Activated T-helper 1 cell treated with Interleukin-2 at 50 U/mL for 16 hours (primary cell): ENCODE results near the gene APC2.
"Not testable (repeated sequence)": the region's sequence is repeated elsewhere in the genome, so short reads cannot be mapped to it uniquely, and the experiment has no call there.

ENCODE experiments used
- DNase-seq: peaks from one replicate; pipeline ENCODE4 v3.0.0-alpha.2; 2020; ENCODE audit warnings: low read depth

Gene APC2

DNA sequence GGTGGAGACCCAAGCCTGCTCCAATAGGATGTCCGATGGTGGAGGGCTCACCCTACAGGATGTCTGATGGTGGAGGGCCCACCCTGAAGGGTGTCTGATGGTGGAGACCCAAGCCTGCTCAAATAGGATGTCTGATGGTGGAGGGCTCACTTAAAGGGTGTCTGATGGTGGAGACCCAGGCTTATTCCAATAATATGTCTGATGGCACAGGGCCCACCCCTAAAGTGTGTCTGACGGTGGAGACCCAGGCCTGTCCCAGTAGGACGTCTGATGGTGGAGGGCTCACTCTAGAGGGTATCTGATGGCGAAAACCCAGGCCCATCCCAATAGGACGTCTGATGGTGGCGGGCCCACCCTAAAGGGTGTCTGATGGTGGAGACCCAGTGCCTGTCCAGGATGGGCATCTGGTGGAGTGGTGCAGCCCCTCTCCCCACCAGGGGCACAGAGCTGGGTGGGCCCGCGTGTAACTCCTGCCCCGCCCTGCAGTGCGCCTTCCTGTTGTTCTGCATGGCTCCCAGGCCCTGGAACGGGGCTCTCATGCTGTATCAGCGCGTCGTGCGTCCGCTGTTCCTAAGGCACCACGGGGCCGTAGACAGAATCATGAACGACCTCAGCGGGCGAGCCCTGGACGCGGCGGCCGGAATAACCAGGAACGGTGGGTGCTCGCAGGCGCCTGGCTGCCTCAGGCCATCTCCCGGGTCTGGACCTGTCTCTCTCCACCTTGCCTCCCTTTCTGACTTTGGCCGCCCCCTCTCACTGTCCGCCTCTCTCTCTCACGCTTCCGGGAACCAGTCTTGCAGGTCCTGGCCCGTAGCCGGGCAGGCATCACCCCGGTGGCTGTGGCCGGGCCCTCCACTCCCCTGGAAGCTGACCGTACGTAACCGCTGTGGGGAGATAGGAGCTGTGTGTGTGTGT lies 46.1 kb downstream of the APC2 start:
- no peak for DNase-seq

DNA sequence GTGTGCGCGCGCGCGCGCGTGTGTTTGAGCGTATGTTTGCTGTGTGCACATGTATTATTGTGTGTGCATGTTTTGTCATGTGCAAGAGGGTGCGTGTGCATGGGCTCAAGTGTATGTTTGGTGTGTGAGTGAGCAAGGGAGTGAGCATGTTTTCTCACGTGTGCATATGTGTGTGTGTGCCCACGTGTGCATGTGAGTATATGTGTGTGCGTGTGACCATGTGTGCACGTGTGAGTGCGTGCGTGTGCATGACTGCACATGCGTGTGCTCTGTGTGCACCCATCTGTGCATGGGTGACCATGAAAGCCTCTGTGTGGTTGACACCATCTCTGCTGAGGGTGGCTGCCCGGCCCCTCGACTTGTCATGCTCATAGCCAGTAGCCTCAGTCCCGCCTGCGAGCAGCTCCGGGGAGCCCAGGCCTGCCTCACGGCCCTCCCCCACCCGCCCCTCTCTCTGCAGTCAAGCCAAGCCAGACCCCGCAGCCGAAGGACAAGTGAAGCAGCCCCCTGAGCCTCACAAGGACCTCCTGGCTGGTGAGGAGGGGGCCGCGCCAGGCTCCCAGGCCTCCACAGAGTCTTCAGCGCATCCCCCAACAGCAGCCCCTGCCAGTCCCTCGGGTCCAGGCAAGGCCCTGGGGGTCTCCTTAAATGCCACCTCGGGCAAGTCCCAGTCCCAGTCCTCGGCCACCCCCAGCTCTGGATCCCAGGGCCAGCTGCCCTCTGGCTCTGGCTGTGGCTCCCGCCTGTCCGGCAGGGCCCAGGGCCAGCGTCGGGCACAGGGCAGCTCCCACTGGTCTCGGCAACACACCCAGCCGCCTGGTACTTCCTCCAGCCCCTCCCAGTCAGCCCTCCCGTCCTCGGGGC lies 47.0 kb downstream of the APC2 start:
- DNase-seq: no peak

DNA sequence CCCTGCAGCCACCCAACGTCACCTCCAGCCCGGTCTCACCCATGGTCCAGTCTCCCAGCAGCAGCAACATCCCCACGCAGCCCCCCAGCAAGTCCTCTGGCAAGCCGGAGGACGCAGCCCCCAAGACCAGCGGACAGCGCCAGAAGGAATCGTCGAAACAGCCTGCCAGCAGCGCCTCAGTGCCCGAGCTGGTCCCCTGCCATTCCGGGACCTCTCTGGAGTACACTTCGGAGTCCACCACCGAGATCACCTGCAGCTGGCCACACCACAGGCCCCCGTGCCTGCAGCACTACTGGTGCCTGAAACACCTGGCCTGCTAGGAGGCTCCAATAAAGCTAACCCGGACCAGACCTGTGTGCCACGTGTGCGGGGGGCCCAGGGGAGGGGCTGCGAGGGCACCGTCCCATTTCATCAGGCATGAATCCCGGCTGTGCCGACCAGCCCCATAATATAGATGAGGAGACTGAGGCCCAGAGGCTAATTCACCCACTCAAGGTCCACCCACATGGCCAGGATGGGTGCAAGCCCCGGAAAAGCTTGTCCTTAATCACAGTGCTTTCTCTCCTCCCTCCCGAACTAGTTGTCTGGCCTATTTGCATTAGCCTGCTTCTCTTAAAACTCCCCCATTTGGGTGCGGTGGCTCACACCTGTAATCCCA lies 47.8 kb downstream of the APC2 start:
- no peak for DNase-seq

GRCh38 chr19:1499231-1499630 lies 49.3 kb downstream of the APC2 start:
- DNase-seq: not testable (repeated sequence)

- DNase-seq: no peak
Measured at GRCh38 chr19:1501200-1501595, 51.3 kb downstream of the APC2 start.

- no peak for DNase-seq
Measured at GRCh38 chr19:1502433-1503088, 52.6 kb downstream of the APC2 start.

DNA sequence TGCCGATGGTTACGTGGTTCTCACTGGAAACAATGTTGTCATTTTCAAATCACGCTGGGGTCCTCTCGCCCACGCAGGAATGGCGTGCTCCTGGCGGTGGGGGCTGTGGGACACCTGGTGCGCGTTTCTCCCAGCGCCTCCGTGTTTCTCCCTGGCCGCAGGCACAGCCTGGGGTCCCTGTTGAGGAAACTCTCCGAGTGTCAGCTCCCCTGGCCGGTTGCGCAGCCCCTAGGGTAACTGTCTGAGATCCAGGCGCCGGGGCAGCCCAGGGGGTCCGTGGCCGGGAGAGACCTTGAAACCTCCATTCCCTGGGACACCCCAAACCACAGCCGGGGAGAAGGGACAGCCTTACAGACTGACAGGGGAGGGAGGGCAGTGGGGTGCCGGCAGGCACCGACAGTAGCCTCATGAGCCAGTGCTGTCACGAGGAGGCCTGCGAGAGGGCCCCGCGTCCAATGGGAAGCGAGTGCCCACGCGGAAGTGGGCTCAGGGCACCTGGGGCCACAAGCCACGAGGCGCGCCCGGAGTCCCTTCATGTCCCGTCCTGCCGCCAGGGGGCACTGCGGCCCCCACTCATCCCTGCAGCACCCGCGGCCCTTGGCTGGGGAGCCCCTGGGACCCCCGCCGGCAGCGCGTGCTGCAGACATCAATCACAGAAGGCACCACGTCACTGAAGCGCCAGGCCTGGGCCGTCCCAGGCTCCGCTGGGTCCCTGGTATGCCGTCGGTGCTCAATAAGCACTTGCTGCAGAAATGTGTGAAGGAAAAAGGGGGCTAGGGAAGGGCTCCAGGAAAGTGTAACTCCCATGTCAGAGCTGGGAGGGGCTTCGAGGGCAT lies 53.4 kb downstream of the APC2 start:
- peak; percentile 46 for DNase-seq

GRCh38 chr19:1503925-1504773 lies 54.2 kb downstream of the APC2 start:
- DNase-seq: no peak

- no peak for DNase-seq
Measured at GRCh38 chr19:1505012-1505411, 55.1 kb downstream of the APC2 start.

- no peak for DNase-seq
Measured at GRCh38 chr19:1505991-1506881, 56.3 kb downstream of the APC2 start.

- DNase-seq: no peak
Measured at GRCh38 chr19:1507192-1507660, 57.3 kb downstream of the APC2 start.

- peak; percentile 83 for DNase-seq
Measured at GRCh38 chr19:1507763-1508506, 58.0 kb downstream of the APC2 start.

DNA sequence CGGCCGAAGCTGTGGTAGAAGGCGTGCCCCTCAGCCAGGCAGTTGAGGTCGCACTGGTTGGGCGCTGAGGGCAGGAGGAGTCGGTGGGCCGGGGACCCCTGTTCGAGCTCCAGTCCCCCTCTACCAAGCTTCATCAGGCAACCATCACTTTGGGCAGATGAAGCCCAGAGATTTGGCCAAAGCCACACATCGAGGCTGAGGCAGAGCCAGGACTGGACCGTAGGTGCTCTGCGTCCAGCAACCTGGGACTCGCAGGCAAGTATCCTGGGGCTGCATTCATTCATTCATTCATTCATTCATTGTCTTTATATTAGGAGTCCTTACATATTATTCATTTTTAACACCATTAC lies 58.6 kb downstream of the APC2 start:
- DNase-seq: no peak

GRCh38 chr19:1509602-1510441 lies 59.9 kb downstream of the APC2 start:
- DNase-seq: no peak

- no peak for DNase-seq
Measured at GRCh38 chr19:1510442-1510806, 60.5 kb downstream of the APC2 start.

GRCh38 chr19:1510807-1511206 lies 60.9 kb downstream of the APC2 start:
- DNase-seq: no peak
